Sigmoid colon (tissue), 7 donors: ENCODE measurements around the gene TGFBR3L. TPM values are rescaled to one million over a fixed set of nuclear protein-coding genes. Genes with fewer than 3 reads are reported as not detected.

ENCODE experiments used
- DNase-seq: peaks from one replicate; pipeline ENCODE4 v3.0.0-alpha.2; 2019
- H3K27ac ChIP-seq, 4 donors: fragments of 200-600 bp; sonication (generic); one replicate each; pipeline ENCODE4 v1.5.1; 2016 to 2019; ENCODE audit warnings: mild to moderate bottlenecking in 1 of 4
- H3K27me3 ChIP-seq, 3 donors: fragments of 200-600 bp; sonication (generic); one replicate each; pipeline ENCODE4 v1.5.1; 2019; ENCODE audit warnings: mild to moderate bottlenecking in 1 of 3
- H3K36me3 ChIP-seq, 4 donors: fragments of 200-600 bp; sonication (generic); one replicate each; pipeline ENCODE4 v1.5.1; 2016 to 2019
- H3K4me1 ChIP-seq, 4 donors: fragments of 200-600 bp; sonication (generic); one replicate each; pipeline ENCODE4 v1.5.1; 2017 to 2019
- H3K4me3 ChIP-seq, 4 donors: fragments of 200-600 bp; sonication (generic); one replicate each; pipeline ENCODE4 v1.5.1; 2017 to 2019; ENCODE audit warnings: mild to moderate bottlenecking in 2 of 4, moderate library complexity in 1 of 4
- H3K9me3 ChIP-seq, 4 donors: fragments of 200-600 bp in 3 of 4; sonication (generic) in 3 of 4; one replicate each; pipeline versions ENCODE4 v1.5.1 to v1.6.1; 2013 to 2019
- CTCF ChIP-seq, 4 experiments: fragments of 450-650 bp in 3 of 4; fragments of 200-600 bp in 1 of 4; IDR thresholded peaks; one replicate each; pipeline ENCODE4 v1.5.1; 2016 to 2019; ENCODE audit warnings: antibody characterized with exemption in 4 of 4, mild to moderate bottlenecking in 3 of 4, moderate library complexity in 2 of 4
- EP300 ChIP-seq, 4 donors: sonication (generic); formaldehyde crosslinking; IDR thresholded peaks; one replicate each; pipeline ENCODE4 v1.6.1; 2017; ENCODE audit warnings: antibody characterized with exemption in 4 of 4
- POLR2A ChIP-seq, 2 donors: fragments of 450-650 bp; IDR thresholded peaks; one replicate each; pipeline ENCODE4 v1.6.1; 2016; ENCODE audit warnings: antibody characterized with exemption in 2 of 2, mild to moderate bottlenecking in 2 of 2, moderate library complexity in 2 of 2
- POLR2AphosphoS5 ChIP-seq, 4 donors: sonication (generic); formaldehyde crosslinking; IDR thresholded peaks; one replicate each; pipeline ENCODE4 v1.6.1; 2017; ENCODE audit warnings: antibody characterized with exemption in 4 of 4
- WGBS, 2 donors: extraction: QIAGEN DNeasy Blood & Tissue Kit; methylation state at CpG; one replicate each; pipeline ENCODE4 v1.1.7; 2013; 5-methylcytosine and 5-hydroxymethylcytosine counted together
- intact Hi-C: fragments of 100-400 bp; cut with DNase I; formaldehyde crosslinking; loops from one replicate; pipeline ENCODE4 v1.15.1; 2023
- polyA plus RNA-seq, 3 donors: library from polyadenylated mRNA; stranded (reverse); fragments of 200-250 nt; gene quantifications; one replicate each; pipeline ENCODE4 v1.2.3, GENCODE V29; 2013
- total RNA-seq, 4 donors: library from RNA; depleted of rRNA; stranded (reverse); fragments of >200 nt; gene quantifications; one replicate each; pipeline ENCODE4 v1.1.0, GENCODE V29; 2016
- donor health status: healthy with polysubstance abuse.
- donor health status: Bipolar disorder and iron deficiency.
- donor health status: healthy.

Gene TGFBR3L
- total and polyA plus RNA-seq, 7 donors = 1.8 TPM; not detected in 6

DNA sequence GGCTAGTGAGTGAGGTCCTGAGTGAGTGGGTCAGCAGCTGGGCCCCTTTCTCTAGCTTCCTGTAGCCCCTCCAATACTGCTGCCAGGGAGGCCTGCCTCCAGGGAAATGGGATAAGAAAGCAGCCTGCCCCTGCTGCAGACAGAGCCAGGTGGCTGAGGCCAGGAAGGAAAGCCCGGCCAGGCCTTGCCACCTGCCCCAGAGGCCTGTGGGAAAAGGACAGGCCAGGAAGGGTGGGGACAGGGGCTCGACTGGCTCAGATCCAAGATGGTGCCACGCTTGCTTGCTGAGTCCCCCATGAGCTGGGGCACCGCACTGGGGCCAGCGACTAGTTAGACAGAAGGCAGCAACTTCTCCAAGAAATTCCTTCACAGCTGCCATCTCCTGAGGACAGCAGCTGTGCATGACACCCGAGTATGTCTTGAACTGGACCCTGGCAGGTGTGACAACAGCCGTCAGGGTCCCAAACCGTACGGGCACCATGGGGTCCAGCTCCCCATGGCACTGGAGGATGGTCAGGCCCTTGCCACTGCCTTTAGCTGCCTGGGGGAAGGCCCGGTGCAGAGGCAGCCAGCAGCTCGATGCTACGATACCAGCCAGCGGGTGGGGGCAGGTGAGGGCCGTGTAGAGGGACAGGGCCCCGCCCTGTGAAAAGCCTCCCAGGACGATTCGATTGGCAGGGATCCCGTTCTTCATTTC, 35.4 kb upstream of the TGFBR3L start:
- DNase-seq = no peak

GRCh38 chr19:7879836-7880235, 34.8 kb upstream of the TGFBR3L start:
- DNase-seq = no peak
- H3K27me3 ChIP-seq = peaks cover 0 to 15% (median 13%) of the 10 kb centered on the region in 3 donors
- no peak overlapping the region for H3K4me3 ChIP-seq
- H3K9me3 ChIP-seq = no peaks in the 10 kb centered on the region
- H3K27ac ChIP-seq = no peak overlapping the region
- H3K36me3 ChIP-seq = no peaks in the 10 kb centered on the region
- WGBS, 2 donors = 82 to 89% methylated on average over 19 of the region's 19 CpGs
- no peaks in the 10 kb centered on the region for H3K4me1 ChIP-seq
- intact Hi-C loops = no loop called here
- TF ChIP-seq CTCF (IDR thresholded peaks at IDR 0.05) = no peak
- no peak for TF ChIP-seq POLR2A (IDR thresholded peaks at IDR 0.05)
- TF ChIP-seq POLR2AphosphoS5 (IDR thresholded peaks at IDR 0.05) = no peak
- no peak for TF ChIP-seq EP300 (IDR thresholded peaks at IDR 0.05)

More for the DNA sequence above, 35.4 kb upstream of the TGFBR3L start:
- H3K27ac ChIP-seq = no peak overlapping the region
- H3K9me3 ChIP-seq = no peaks in the 10 kb centered on the region
- intact Hi-C loops = no loop called here
- 56 to 82% methylated on average over 18 of the region's 18 CpGs for WGBS, 2 donors
- peaks cover 0 to 5% (median 5%) of the 10 kb centered on the region in 4 donors for H3K4me1 ChIP-seq
- H3K4me3 ChIP-seq = no peak overlapping the region
- no peaks in the 10 kb centered on the region for H3K36me3 ChIP-seq
- H3K27me3 ChIP-seq = peaks cover 4 to 21% (median 19%) of the 10 kb centered on the region in 3 donors
- no peak for TF ChIP-seq CTCF (IDR thresholded peaks at IDR 0.05)
- no peak for TF ChIP-seq EP300 (IDR thresholded peaks at IDR 0.05)
- TF ChIP-seq POLR2A (IDR thresholded peaks at IDR 0.05) = no peak

DNA sequence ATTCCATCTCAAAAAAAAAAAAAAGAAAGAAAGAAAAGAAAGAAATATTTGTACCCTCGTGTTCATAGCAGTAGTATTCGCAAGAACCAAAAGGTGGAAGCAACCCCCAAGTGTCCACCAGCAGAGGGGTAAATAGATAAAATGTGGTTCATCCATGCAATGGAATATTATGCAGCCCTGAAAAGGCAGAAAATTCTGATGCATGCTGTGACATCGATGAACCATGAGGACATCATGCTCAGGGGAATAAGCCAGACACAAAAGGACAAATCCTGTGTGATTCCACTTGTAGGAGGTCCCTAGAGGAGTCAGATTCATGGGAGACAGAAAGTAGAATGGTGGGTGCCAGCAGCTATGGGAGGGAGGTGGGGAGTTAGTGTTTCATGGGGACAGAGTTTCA, 32.7 kb upstream of the TGFBR3L start:
- 93 to 97% methylated on average over 3 of the region's 3 CpGs for WGBS, 2 donors

DNA sequence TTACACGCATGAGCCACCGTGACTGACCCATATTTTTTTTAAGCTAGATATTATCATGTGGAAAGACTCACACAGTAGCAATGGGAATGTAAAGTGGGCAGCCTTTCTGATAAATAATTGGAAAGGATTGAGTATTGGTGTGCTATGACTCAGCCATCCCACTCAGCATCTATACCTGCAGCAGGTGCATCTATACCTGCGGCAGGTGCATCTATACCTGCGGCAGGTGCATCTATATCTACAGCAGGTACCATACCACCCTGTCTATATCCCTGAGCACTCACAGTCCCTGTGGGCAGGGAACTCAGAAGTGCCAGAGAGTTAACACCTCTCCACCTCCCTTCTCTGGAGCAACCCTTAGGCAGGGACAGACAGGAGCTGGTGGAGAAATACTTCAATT, 31.5 kb upstream of the TGFBR3L start:
- intact Hi-C loops = no loop called here
- WGBS, 2 donors = 81 to 91% methylated on average over 4 of the region's 4 CpGs

More for the DNA sequence above, 32.7 kb upstream of the TGFBR3L start:
- H3K4me3 ChIP-seq = no peak overlapping the region
- no peaks in the 10 kb centered on the region for H3K36me3 ChIP-seq
- H3K27me3 ChIP-seq = no peaks in the 10 kb centered on the region
- no peak for DNase-seq
- intact Hi-C loops = no loop called here
- no peak overlapping the region for H3K27ac ChIP-seq
- no peaks in the 10 kb centered on the region for H3K9me3 ChIP-seq
- TF ChIP-seq EP300 (IDR thresholded peaks at IDR 0.05) (no peak), POLR2AphosphoS5 (IDR thresholded peaks at IDR 0.05) (no peak), POLR2A (IDR thresholded peaks at IDR 0.05) (no peak), CTCF (IDR thresholded peaks at IDR 0.05) (no peak)
- H3K4me1 ChIP-seq = no peaks in the 10 kb centered on the region

More for the DNA sequence above, 31.5 kb upstream of the TGFBR3L start:
- Histone ChIP-seq H3K27me3 (peaks cover 6 to 10% (median 8%) of the 10 kb centered on the region in 3 donors), H3K4me3 (no peak overlapping the region), H3K27ac (no peak overlapping the region), H3K4me1 (peaks cover 0 to under 1% (median under 1%) of the 10 kb centered on the region in 4 donors), H3K9me3 (no peaks in the 10 kb centered on the region), H3K36me3 (no peaks in the 10 kb centered on the region)
- DNase-seq = no peak
- TF ChIP-seq POLR2AphosphoS5 (IDR thresholded peaks at IDR 0.05) (no peak), POLR2A (IDR thresholded peaks at IDR 0.05) (no peak), EP300 (IDR thresholded peaks at IDR 0.05) (no peak), CTCF (IDR thresholded peaks at IDR 0.05) (no peak)
